MG63 (cell line): ENCODE results near the gene NAA60. TPM values are rescaled to one million over a fixed set of nuclear protein-coding genes. Genes with fewer than 3 reads are reported as not detected.

Experiments used
- DNase-seq: peaks from one replicate; pipeline ENCODE4 v3.0.0-alpha.2; 2020
- H3K27me3 ChIP-seq: fragments of 250-450 bp; sonication (Bioruptor Pico); 2 replicates; pipeline ENCODE4 v1.5.1; 2020; ENCODE audit warnings: mild to moderate bottlenecking, moderate library complexity
- H3K36me3 ChIP-seq: fragments of 250-450 bp; sonication (Bioruptor Pico); 2 replicates; pipeline ENCODE4 v1.5.1; 2020; ENCODE audit warnings: mild to moderate bottlenecking, moderate library complexity
- H3K4me3 ChIP-seq: fragments of 250-450 bp; sonication (Bioruptor Pico); 2 replicates; pipeline ENCODE4 v1.5.1; 2020; ENCODE audit warnings: mild to moderate bottlenecking, moderate library complexity
- H3K9me3 ChIP-seq: fragments of 250-450 bp; sonication (Bioruptor Pico); 2 replicates; pipeline ENCODE4 v1.5.1; 2020; ENCODE audit warnings: mild to moderate bottlenecking, moderate library complexity
- total RNA-seq: library from RNA; depleted of rRNA; stranded (reverse); fragments of >200 nt; shearing (Covaris generic); gene quantifications from 2 replicates; pipeline ENCODE4 v1.2.3, GENCODE V29; 2014; ENCODE audit warnings: low replicate concordance

The NAA60 gene
- total RNA-seq, 1 experiment from 2014 or later: 14.3 TPM

GRCh38 chr16:3475604-3476375 lies 32.3 kb downstream of the NAA60 start:
- H3K27me3 ChIP-seq: no peaks in the 10 kb centered on the region
- no peak overlapping the region for H3K4me3 ChIP-seq
- no peak for DNase-seq
- H3K36me3 ChIP-seq: peaks cover 39% of the 10 kb centered on the region
- no peaks in the 10 kb centered on the region for H3K9me3 ChIP-seq

- no peak for DNase-seq
- no peaks in the 10 kb centered on the region for H3K9me3 ChIP-seq
- H3K36me3 ChIP-seq: peaks cover 45% of the 10 kb centered on the region
- no peak overlapping the region for H3K4me3 ChIP-seq
- no peaks in the 10 kb centered on the region for H3K27me3 ChIP-seq
These were observed 32.9 kb downstream of the NAA60 start for GRCh38 chr16:3476409-3476808.

- peaks cover 52% of the 10 kb centered on the region for H3K36me3 ChIP-seq
- no peak overlapping the region for H3K4me3 ChIP-seq
- H3K27me3 ChIP-seq: no peaks in the 10 kb centered on the region
- DNase-seq: no peak
- no peaks in the 10 kb centered on the region for H3K9me3 ChIP-seq
These were observed 34.9 kb downstream of the NAA60 start for GRCh38 chr16:3478242-3478925.

- peaks cover 58% of the 10 kb centered on the region for H3K36me3 ChIP-seq
- H3K27me3 ChIP-seq: no peaks in the 10 kb centered on the region
- no peaks in the 10 kb centered on the region for H3K9me3 ChIP-seq
- DNase-seq: no peak
- H3K4me3 ChIP-seq: no peak overlapping the region
These were observed 36.3 kb downstream of the NAA60 start for GRCh38 chr16:3479654-3480216.

- Histone ChIP-seq H3K4me3 (no peak overlapping the region), H3K36me3 (peaks cover 62% of the 10 kb centered on the region), H3K9me3 (no peaks in the 10 kb centered on the region), H3K27me3 (no peaks in the 10 kb centered on the region)
- no peak for DNase-seq
These were observed 37.6 kb downstream of the NAA60 start for GRCh38 chr16:3480901-3481695.

GRCh38 chr16:3481696-3482658 lies 38.5 kb downstream of the NAA60 start:
- peaks cover 67% of the 10 kb centered on the region for H3K36me3 ChIP-seq
- H3K9me3 ChIP-seq: no peaks in the 10 kb centered on the region
- no peaks in the 10 kb centered on the region for H3K27me3 ChIP-seq
- no peak for DNase-seq
- H3K4me3 ChIP-seq: no peak overlapping the region

GRCh38 chr16:3482659-3483241 lies 39.3 kb downstream of the NAA60 start:
- H3K9me3 ChIP-seq: no peaks in the 10 kb centered on the region
- no peaks in the 10 kb centered on the region for H3K27me3 ChIP-seq
- DNase-seq: no peak
- peaks cover 72% of the 10 kb centered on the region for H3K36me3 ChIP-seq
- H3K4me3 ChIP-seq: no peak overlapping the region

- H3K36me3 ChIP-seq: peaks cover 65% of the 10 kb centered on the region
- H3K9me3 ChIP-seq: no peaks in the 10 kb centered on the region
- H3K4me3 ChIP-seq: no peak overlapping the region
- DNase-seq: no peak
- no peaks in the 10 kb centered on the region for H3K27me3 ChIP-seq
These were observed 41.0 kb downstream of the NAA60 start for GRCh38 chr16:3484318-3485096.

GRCh38 chr16:3485097-3485745 lies 41.7 kb downstream of the NAA60 start:
- H3K9me3 ChIP-seq: no peaks in the 10 kb centered on the region
- no peak overlapping the region for H3K4me3 ChIP-seq
- no peaks in the 10 kb centered on the region for H3K27me3 ChIP-seq
- DNase-seq: no peak
- H3K36me3 ChIP-seq: peaks cover 59% of the 10 kb centered on the region

- no peaks in the 10 kb centered on the region for H3K27me3 ChIP-seq
- no peak for DNase-seq
- no peak overlapping the region for H3K4me3 ChIP-seq
- no peaks in the 10 kb centered on the region for H3K9me3 ChIP-seq
- peaks cover 54% of the 10 kb centered on the region for H3K36me3 ChIP-seq
These were observed 42.5 kb downstream of the NAA60 start for GRCh38 chr16:3485821-3486505.

GRCh38 chr16:3486506-3487215 lies 43.2 kb downstream of the NAA60 start:
- H3K9me3 ChIP-seq: no peaks in the 10 kb centered on the region
- no peak for DNase-seq
- peaks cover 47% of the 10 kb centered on the region for H3K36me3 ChIP-seq
- no peak overlapping the region for H3K4me3 ChIP-seq
- H3K27me3 ChIP-seq: no peaks in the 10 kb centered on the region

GRCh38 chr16:3487521-3488410 lies 44.3 kb downstream of the NAA60 start:
- no peak for DNase-seq
- H3K9me3 ChIP-seq: no peaks in the 10 kb centered on the region
- H3K27me3 ChIP-seq: no peaks in the 10 kb centered on the region
- peaks cover 40% of the 10 kb centered on the region for H3K36me3 ChIP-seq
- no peak overlapping the region for H3K4me3 ChIP-seq

- Histone ChIP-seq H3K9me3 (no peaks in the 10 kb centered on the region), H3K4me3 (no peak overlapping the region)
- DNase-seq: no peak
These were observed 45.3 kb downstream of the NAA60 start for GRCh38 chr16:3488801-3489200.

More at GRCh38 chr16:3488801-3489200, 45.3 kb downstream of the NAA60 start:
- H3K27me3 ChIP-seq: no peaks in the 10 kb centered on the region
- peaks cover 30% of the 10 kb centered on the region for H3K36me3 ChIP-seq
